ENCODE measurements around the gene IGF2. TPM values are rescaled to one million over a fixed set of nuclear protein-coding genes. Genes with fewer than 3 reads are reported as not detected.

The IGF2 gene
- total RNA-seq, 4 donors from 2014 or later = 8.2 to 19.8 (median 12.2) TPM

DNA sequence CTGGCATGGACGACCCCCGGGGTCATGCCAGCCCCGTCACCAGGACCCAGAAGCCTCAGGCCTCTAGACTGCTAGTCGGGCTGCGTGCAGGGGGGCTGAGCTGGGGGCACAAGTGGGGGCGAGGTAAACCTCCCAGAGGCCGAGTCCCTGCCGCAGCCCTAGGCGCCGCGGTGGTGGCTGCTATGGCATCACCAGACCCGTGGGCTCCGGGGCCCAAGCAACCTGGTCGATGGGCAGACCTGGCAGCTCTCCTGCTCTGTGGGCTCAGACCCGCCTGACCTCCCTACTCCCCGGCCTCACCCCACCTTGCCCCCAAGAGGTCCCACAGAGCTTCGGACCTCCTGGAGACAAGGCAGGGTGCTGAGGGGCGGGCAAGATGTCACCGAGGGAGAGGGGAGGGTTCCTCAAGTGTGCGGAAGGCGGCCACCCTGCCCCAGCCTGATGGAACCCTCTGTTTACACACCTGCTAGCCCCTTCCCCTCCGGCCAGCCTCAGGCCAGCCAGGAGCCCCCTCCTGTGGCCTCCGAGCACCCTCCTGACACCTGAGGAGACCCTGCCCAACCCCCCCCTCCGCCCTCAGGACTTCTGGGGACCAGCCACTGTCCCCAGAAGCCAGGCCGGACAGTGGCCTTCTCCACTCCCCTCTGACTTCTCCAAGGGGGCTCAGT is 9.4 kb downstream of the IGF2 start:
- H3K36me3 ChIP-seq = no peaks in the 10 kb centered on the region
- intact Hi-C loops (cut with DNase I; ENCODE audit: low total_unique reads) = no loop called here
- H3K4me1 ChIP-seq = no peaks in the 10 kb centered on the region
- in situ Hi-C loops (cut with MboI; ENCODE audit: low pct_ligation_motif_present in 1 of 4, low pct_unique_long_range_greater_than_20kb in 1 of 4, low sequenced_read_pairs in 3 of 4) = no loop called here
- H3K4me3 ChIP-seq = no peak overlapping the region
- TF ChIP-seq EP300 (IDR thresholded peaks at IDR 0.05; ENCODE audit: low read depth) (no peak), POLR2A (IDR thresholded peaks at IDR 0.05) (no peak), POLR2AphosphoS5 (IDR thresholded peaks at IDR 0.05) (no peak)
- TF ChIP-seq, protein P1, sequence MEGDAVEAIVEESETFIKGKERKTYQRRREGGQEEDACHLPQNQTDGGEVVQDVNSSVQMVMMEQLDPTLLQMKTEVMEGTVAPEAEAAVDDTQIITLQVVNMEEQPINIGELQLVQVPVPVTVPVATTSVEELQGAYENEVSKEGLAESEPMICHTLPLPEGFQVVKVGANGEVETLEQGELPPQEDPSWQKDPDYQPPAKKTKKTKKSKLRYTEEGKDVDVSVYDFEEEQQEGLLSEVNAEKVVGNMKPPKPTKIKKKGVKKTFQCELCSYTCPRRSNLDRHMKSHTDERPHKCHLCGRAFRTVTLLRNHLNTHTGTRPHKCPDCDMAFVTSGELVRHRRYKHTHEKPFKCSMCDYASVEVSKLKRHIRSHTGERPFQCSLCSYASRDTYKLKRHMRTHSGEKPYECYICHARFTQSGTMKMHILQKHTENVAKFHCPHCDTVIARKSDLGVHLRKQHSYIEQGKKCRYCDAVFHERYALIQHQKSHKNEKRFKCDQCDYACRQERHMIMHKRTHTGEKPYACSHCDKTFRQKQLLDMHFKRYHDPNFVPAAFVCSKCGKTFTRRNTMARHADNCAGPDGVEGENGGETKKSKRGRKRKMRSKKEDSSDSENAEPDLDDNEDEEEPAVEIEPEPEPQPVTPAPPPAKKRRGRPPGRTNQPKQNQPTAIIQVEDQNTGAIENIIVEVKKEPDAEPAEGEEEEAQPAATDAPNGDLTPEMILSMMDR (IDR thresholded peaks at IDR 0.05) = no peak
- DNase-seq = no peak
- H3K27ac ChIP-seq = no peak overlapping the region
- WGBS, 2 donors (ENCODE audit: low coverage in 1 of 2) = 89% methylated on average over 13 of the region's 25 CpGs; no CpG with 5 or more reads in 1 of the 2 donors
- H3K9me3 ChIP-seq = no peaks in the 10 kb centered on the region
- H3K27me3 ChIP-seq = peaks cover 23% of the 10 kb centered on the region

DNA sequence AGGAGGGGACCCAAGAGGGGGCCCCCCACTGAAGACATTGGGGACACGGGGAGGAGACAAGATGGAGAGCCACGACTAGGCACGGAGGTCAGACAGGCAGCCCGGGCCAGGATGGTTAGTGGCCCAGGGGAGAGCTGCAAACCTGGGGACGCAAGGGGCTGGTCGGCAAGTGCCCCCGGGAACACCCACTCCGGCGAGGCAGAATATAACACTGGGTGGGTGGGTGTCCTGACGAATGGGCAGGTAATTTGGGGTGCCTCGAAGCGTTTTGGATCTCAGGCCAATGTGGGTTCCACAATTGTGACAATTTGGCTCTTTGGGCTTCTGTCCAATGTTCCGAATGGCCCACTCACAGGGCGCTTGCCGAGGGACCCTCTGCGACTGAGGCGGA is 9.9 kb downstream of the IGF2 start:
- H3K27me3 ChIP-seq = peaks cover 18% of the 10 kb centered on the region
- TF ChIP-seq POLR2AphosphoS5 (IDR thresholded peaks at IDR 0.05) (no peak), POLR2A (IDR thresholded peaks at IDR 0.05) (no peak), EP300 (IDR thresholded peaks at IDR 0.05; ENCODE audit: low read depth) (no peak)
- TF ChIP-seq, protein P1 (IDR thresholded peaks at IDR 0.05) = no peak
- no peaks in the 10 kb centered on the region for H3K4me1 ChIP-seq
- in situ Hi-C loops (cut with MboI; ENCODE audit: low pct_ligation_motif_present in 1 of 4, low pct_unique_long_range_greater_than_20kb in 1 of 4, low sequenced_read_pairs in 3 of 4) (no loop called here), intact Hi-C loops (cut with DNase I; ENCODE audit: low total_unique reads) (no loop called here)
- H3K27ac ChIP-seq = no peak overlapping the region
- H3K36me3 ChIP-seq = no peaks in the 10 kb centered on the region
- no peak for DNase-seq
- H3K9me3 ChIP-seq = no peaks in the 10 kb centered on the region
- H3K4me3 ChIP-seq = no peak overlapping the region
- WGBS, 2 donors (ENCODE audit: low coverage in 1 of 2) = 87% methylated on average over 13 of the region's 17 CpGs; no CpG with 5 or more reads in 1 of the 2 donors

DNA sequence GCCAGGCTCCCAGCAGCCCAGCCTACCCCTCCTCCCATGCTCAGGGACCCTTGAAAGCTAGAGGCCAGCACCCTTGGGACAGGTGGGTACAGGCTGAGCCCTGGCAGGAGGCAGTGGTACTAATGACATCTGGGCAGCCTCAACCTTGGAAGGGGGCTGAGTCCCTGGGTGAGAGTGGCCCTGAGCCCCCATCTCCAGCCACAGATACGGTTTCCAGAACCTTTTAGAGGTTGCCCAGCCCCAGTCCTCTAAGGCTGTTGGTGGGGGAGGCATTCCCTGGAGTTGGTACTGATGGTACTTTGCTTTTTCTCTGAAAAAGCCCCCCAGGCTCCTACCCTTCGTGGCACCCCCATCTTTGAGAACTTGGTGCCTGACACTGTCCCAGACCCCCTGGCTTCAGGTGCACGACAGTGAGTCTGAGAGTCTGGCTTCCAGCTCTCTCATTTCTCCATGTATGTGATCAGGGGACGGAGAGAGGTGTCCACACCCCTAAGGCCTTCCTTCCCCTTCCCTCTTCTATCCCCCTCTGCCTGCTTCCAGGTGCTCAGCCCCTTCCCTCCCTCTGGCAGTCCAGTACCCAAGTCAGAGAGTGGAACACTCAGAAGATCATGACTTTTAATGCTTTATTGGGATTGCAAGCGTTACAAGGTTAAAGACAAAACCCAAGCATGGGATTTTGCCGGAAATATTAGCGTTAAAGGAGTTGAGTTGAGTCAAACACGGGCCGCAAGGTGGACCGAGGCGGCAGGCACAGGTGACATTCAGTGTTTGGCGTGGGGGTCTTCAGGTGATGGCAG is 10.5 kb downstream of the IGF2 start:
- 76 to 92% methylated on average over 7 to 12 of the region's 12 CpGs for WGBS, 2 donors (ENCODE audit: low coverage in 1 of 2)
- no peaks in the 10 kb centered on the region for H3K36me3 ChIP-seq
- intact Hi-C loops (cut with DNase I; ENCODE audit: low total_unique reads) = no loop called here
- H3K9me3 ChIP-seq = no peaks in the 10 kb centered on the region
- no peak for TF ChIP-seq POLR2A (IDR thresholded peaks at IDR 0.05)
- no peak for DNase-seq
- no peak overlapping the region for H3K4me3 ChIP-seq
- H3K27me3 ChIP-seq = peaks cover 12% of the 10 kb centered on the region
- no peak overlapping the region for H3K27ac ChIP-seq
- H3K4me1 ChIP-seq = no peaks in the 10 kb centered on the region
- in situ Hi-C loops (cut with MboI; ENCODE audit: low pct_ligation_motif_present in 1 of 4, low pct_unique_long_range_greater_than_20kb in 1 of 4, low sequenced_read_pairs in 3 of 4) = no loop called here

DNA sequence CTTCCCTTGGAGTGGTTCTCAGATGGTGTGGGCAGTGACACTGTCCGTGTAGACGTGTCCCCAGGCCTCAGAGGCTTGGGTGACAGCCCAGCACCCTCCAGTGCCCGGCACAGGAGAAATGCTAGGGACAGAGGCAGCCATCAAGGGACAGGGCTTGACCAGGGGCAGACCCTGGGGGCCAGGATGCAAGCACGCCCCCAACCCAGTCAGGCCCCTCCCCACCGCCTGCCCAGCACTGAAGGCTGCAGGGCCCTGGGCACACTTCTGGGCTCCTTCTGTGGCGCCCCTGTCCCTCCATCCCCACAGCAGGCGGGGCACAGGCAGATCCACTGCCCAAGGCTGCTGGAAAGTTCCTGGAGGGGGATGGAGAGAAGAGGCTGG is 11.1 kb downstream of the IGF2 start:
- intact Hi-C loops (cut with DNase I; ENCODE audit: low total_unique reads) = no loop called here
- Histone ChIP-seq H3K4me1 (no peaks in the 10 kb centered on the region), H3K27me3 (peaks cover 11% of the 10 kb centered on the region), H3K27ac (no peak overlapping the region), H3K4me3 (no peak overlapping the region), H3K9me3 (no peaks in the 10 kb centered on the region), H3K36me3 (no peaks in the 10 kb centered on the region)
- in situ Hi-C loops (cut with MboI; ENCODE audit: low pct_ligation_motif_present in 1 of 4, low pct_unique_long_range_greater_than_20kb in 1 of 4, low sequenced_read_pairs in 3 of 4) = no loop called here
- no peak for DNase-seq
- WGBS, 2 donors (ENCODE audit: low coverage in 1 of 2) = 78% methylated on average over 7 of the region's 7 CpGs; no CpG with 5 or more reads in 1 of the 2 donors
- TF ChIP-seq POLR2A (IDR thresholded peaks at IDR 0.05) = no peak
- no peak for TF ChIP-seq POLR2AphosphoS5 (IDR thresholded peaks at IDR 0.05)
- TF ChIP-seq, protein P1 (IDR thresholded peaks at IDR 0.05) = no peak
- TF ChIP-seq EP300 (IDR thresholded peaks at IDR 0.05; ENCODE audit: low read depth) = no peak
